H9 (cell line): Measurements from ENCODE around the gene APOBEC3H. TPM values are rescaled to one million over a fixed set of nuclear protein-coding genes. Genes with fewer than 3 reads are reported as not detected.

Source experiments
- DNase-seq: peaks from one replicate; pipeline ENCODE4 v3.0.0-alpha.2; 2017
- H2AFZ ChIP-seq: one replicate; pipeline ENCODE4 v1.6.1; 2013; ENCODE audit warnings: mild to moderate bottlenecking, low read length, control low read depth, moderate library complexity
- H2AK5ac ChIP-seq: 2 replicates; pipeline ENCODE4 v1.6.1; 2013; ENCODE audit warnings: low read length, control low read depth, mixed read lengths; ENCODE audit not compliant: insufficient read length
- H2BK120ac ChIP-seq: one replicate; pipeline ENCODE4 v1.6.1; 2013; ENCODE audit warnings: low read depth, mild to moderate bottlenecking, low read length, control low read depth, inconsistent platforms; ENCODE audit not compliant: poor library complexity, severe bottlenecking
- H2BK12ac ChIP-seq: 2 replicates; pipeline ENCODE4 v1.6.1; 2013; ENCODE audit warnings: low read length, control low read depth, mixed read lengths, low read depth; ENCODE audit not compliant: insufficient read length
- H2BK15ac ChIP-seq: 2 replicates; pipeline ENCODE4 v1.6.1; 2013; ENCODE audit warnings: low read depth, low read length, control low read depth
- H2BK20ac ChIP-seq: one replicate; pipeline ENCODE4 v1.6.1; 2013; ENCODE audit warnings: low read depth, mild to moderate bottlenecking, low read length, control low read depth, inconsistent platforms; ENCODE audit not compliant: poor library complexity, severe bottlenecking
- H2BK5ac ChIP-seq: 2 replicates; pipeline ENCODE4 v1.6.1; 2013; ENCODE audit warnings: low read length, control low read depth, mixed read lengths; ENCODE audit not compliant: insufficient read length
- H3K14ac ChIP-seq: 2 replicates; pipeline ENCODE4 v1.6.1; 2013; ENCODE audit warnings: low read length, control low read depth; ENCODE audit not compliant: insufficient read depth
- H3K18ac ChIP-seq: 2 replicates; pipeline ENCODE4 v1.6.1; 2013; ENCODE audit warnings: low read depth, mild to moderate bottlenecking, mixed read lengths, low read length, control low read depth; ENCODE audit not compliant: insufficient read length
- H3K23ac ChIP-seq: 2 replicates; pipeline ENCODE4 v1.6.1; 2013; ENCODE audit warnings: low read length, control low read depth, mixed read lengths, low read depth; ENCODE audit not compliant: insufficient read length
- H3K23me2 ChIP-seq: 2 replicates; pipeline ENCODE4 v1.6.1; 2013; ENCODE audit warnings: low read depth, mild to moderate bottlenecking, mixed read lengths, low read length, control low read depth; ENCODE audit not compliant: insufficient read length, poor library complexity, severe bottlenecking
- H3K27ac ChIP-seq: 2 replicates; pipeline ENCODE4 v1.5.1; 2013; ENCODE audit warnings: low read length, control low read depth, mixed read lengths, low read depth; ENCODE audit not compliant: insufficient read length
- H3K27me3 ChIP-seq: 2 replicates; pipeline ENCODE4 v1.6.1; 2013; ENCODE audit warnings: low read length, control low read depth, inconsistent platforms; ENCODE audit not compliant: insufficient read depth
- H3K4ac ChIP-seq: 2 replicates; pipeline ENCODE4 v1.6.1; 2013; ENCODE audit warnings: low read depth, mild to moderate bottlenecking, control low read depth, inconsistent platforms, low read length, moderate library complexity
- H3K4me1 ChIP-seq: 2 replicates; pipeline ENCODE4 v1.6.1; 2013; ENCODE audit warnings: low read length, control low read depth, inconsistent platforms; ENCODE audit not compliant: insufficient read depth
- H3K4me2 ChIP-seq: 2 replicates; pipeline ENCODE4 v1.6.1; 2013; ENCODE audit warnings: low read length, control low read depth, mixed read lengths; ENCODE audit not compliant: insufficient read length, insufficient read depth
- H3K56ac ChIP-seq: 2 replicates; pipeline ENCODE4 v1.6.1; 2013; ENCODE audit warnings: low read depth, mild to moderate bottlenecking, mixed read lengths, low read length, control low read depth; ENCODE audit not compliant: insufficient read length
- H3K79me1 ChIP-seq: 2 replicates; pipeline ENCODE4 v1.6.1; 2013; ENCODE audit warnings: low read depth, mild to moderate bottlenecking, moderate library complexity, low read length, control low read depth, inconsistent platforms; ENCODE audit not compliant: insufficient read depth, poor library complexity, severe bottlenecking
- H3K79me2 ChIP-seq: 2 replicates; pipeline ENCODE4 v1.6.1; 2013; ENCODE audit warnings: low read length, control low read depth, inconsistent platforms; ENCODE audit not compliant: insufficient read depth
- H3K9ac ChIP-seq: 2 replicates; pipeline ENCODE4 v1.6.1; 2013; ENCODE audit warnings: low read length, control low read depth, mixed read lengths; ENCODE audit not compliant: insufficient read length; ENCODE audit errors: extremely low read depth
- H3K9me3 ChIP-seq: one replicate; pipeline ENCODE4 v1.6.1; 2013; ENCODE audit warnings: low read depth, low read length, inconsistent platforms; ENCODE audit not compliant: control insufficient read depth
- H3T11ph ChIP-seq: one replicate; pipeline ENCODE4 v1.6.1; 2013; ENCODE audit warnings: mild to moderate bottlenecking, low read length, control low read depth, inconsistent platforms
- H4K20me1 ChIP-seq: one replicate; pipeline ENCODE4 v1.6.1; 2013; ENCODE audit not compliant: control insufficient read depth, insufficient read length, insufficient read depth
- H4K5ac ChIP-seq: 2 replicates; pipeline ENCODE4 v1.6.1; 2013; ENCODE audit warnings: low read depth, mild to moderate bottlenecking, mixed read lengths, low read length, control low read depth; ENCODE audit not compliant: insufficient read length
- H4K8ac ChIP-seq: replicated peaks from 2 replicates; pipeline ENCODE4 v1.6.1; 2013; ENCODE audit warnings: low read length, control low read depth, mixed read lengths, low read depth; ENCODE audit not compliant: insufficient read length
- H4K91ac ChIP-seq: 2 replicates; pipeline ENCODE4 v1.6.1; 2013; ENCODE audit warnings: low read depth, mild to moderate bottlenecking, moderate library complexity, mixed read lengths, low read length, control low read depth; ENCODE audit not compliant: insufficient read length
- H3K27ac Mint-ChIP-seq, 3 experiments: 2 replicates in 2 of 3; 3 replicates in 1 of 3; pipeline ENCODE4 v1.8.0; 2020 to 2021; ENCODE audit warnings: mixed read lengths in 3 of 3, mild to moderate bottlenecking in 1 of 3, moderate library complexity in 1 of 3
- H3K27me3 Mint-ChIP-seq: 2 replicates; pipeline ENCODE4 v1.8.0; 2021; ENCODE audit warnings: low read depth, mild to moderate bottlenecking, moderate library complexity, mixed read lengths
- H3K36me3 Mint-ChIP-seq, 3 experiments: 2 replicates in 2 of 3; 3 replicates in 1 of 3; pipeline ENCODE4 v1.8.0; 2020 to 2021; ENCODE audit warnings: low read depth in 3 of 3, mixed read lengths in 3 of 3; ENCODE audit not compliant: insufficient read depth in 1 of 3
- H3K4me1 Mint-ChIP-seq, 2 experiments: 2 replicates each; pipeline ENCODE4 v1.8.0; 2020; ENCODE audit warnings: mixed read lengths in 2 of 2
- H3K4me3 Mint-ChIP-seq, 2 experiments: 2 replicates in 1 of 2; 3 replicates in 1 of 2; pipeline ENCODE4 v1.8.0; 2020 to 2021; ENCODE audit warnings: mild to moderate bottlenecking in 2 of 2, mixed read lengths in 2 of 2, moderate library complexity in 1 of 2
- H3K9me3 Mint-ChIP-seq, 2 experiments: 2 replicates in 1 of 2; 3 replicates in 1 of 2; pipeline ENCODE4 v1.8.0; 2020; ENCODE audit warnings: mild to moderate bottlenecking in 2 of 2, mixed read lengths in 2 of 2, moderate library complexity in 1 of 2
- WGBS: extraction: QIAGEN DNeasy Blood & Tissue Kit; methylation state at CpG from one replicate; pipeline ENCODE4 v1.1.7; 2013; ENCODE audit warnings: missing lambda C conversion rate, low lambda C conversion rate, mixed read lengths; ENCODE audit not compliant: insufficient read length; ENCODE audit errors: extremely low coverage; 5-methylcytosine and 5-hydroxymethylcytosine counted together
- total RNA-seq: library from RNA; stranded (reverse); gene quantifications from 2 replicates; pipeline ENCODE4 v1.2.1, GENCODE V29; 2021
- TF ChIP-seq, protein P1 (sequence below): fragments of 200-600 bp; sonication (generic); conservative IDR thresholded peaks from 3 replicates; pipeline ENCODE4 v1.8.0; 2021; ENCODE audit warnings: antibody characterized with exemption, mild to moderate bottlenecking

Gene APOBEC3H
- total RNA-seq, 1 experiment from 2014 or later: 0.48 TPM

- no peaks in the 10 kb centered on the region for H4K20me1 ChIP-seq
- peaks cover 23% of the 10 kb centered on the region for H3K27me3 Mint-ChIP-seq
- no peaks in the 10 kb centered on the region for H3K79me2 ChIP-seq
- no peak overlapping the region for H4K5ac ChIP-seq
- H3K9me3 Mint-ChIP-seq: 0 out of 5 replicates have a peak, but pooled peaks cover 0 to 3% of the 10 kb centered on the region in 2 experiments
- no peaks in the 10 kb centered on the region for H3K79me1 ChIP-seq
- no peak overlapping the region; a peak in 1 of 7 replicates for H3K27ac Mint-ChIP-seq
- no peak overlapping the region for H2AFZ ChIP-seq
- H3K4ac ChIP-seq: no peak overlapping the region
- H2BK120ac ChIP-seq: no peak overlapping the region
- no peaks in the 10 kb centered on the region for H3K36me3 Mint-ChIP-seq
- no peaks in the 10 kb centered on the region for H3K4me1 ChIP-seq
- TF ChIP-seq, protein P1, sequence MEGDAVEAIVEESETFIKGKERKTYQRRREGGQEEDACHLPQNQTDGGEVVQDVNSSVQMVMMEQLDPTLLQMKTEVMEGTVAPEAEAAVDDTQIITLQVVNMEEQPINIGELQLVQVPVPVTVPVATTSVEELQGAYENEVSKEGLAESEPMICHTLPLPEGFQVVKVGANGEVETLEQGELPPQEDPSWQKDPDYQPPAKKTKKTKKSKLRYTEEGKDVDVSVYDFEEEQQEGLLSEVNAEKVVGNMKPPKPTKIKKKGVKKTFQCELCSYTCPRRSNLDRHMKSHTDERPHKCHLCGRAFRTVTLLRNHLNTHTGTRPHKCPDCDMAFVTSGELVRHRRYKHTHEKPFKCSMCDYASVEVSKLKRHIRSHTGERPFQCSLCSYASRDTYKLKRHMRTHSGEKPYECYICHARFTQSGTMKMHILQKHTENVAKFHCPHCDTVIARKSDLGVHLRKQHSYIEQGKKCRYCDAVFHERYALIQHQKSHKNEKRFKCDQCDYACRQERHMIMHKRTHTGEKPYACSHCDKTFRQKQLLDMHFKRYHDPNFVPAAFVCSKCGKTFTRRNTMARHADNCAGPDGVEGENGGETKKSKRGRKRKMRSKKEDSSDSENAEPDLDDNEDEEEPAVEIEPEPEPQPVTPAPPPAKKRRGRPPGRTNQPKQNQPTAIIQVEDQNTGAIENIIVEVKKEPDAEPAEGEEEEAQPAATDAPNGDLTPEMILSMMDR: peak; percentile 31; the same call in 2 of the 3 replicates
- no peak overlapping the region for H4K8ac ChIP-seq
- no peak overlapping the region for H3K18ac ChIP-seq
- no peak overlapping the region for H2BK5ac ChIP-seq
- H2BK12ac ChIP-seq: no peak overlapping the region
- peaks cover 19 to 39% of the 10 kb centered on the region in 2 experiments for H3K4me1 Mint-ChIP-seq
- no peak overlapping the region for H2BK20ac ChIP-seq
- peaks cover 5% of the 10 kb centered on the region; the same call in 1 of the 2 replicates for H3K27me3 ChIP-seq
- no peak overlapping the region for H3K4me2 ChIP-seq
- H3K14ac ChIP-seq: no peak overlapping the region; the same call in 1 of the 2 replicates
- H3K4me3 Mint-ChIP-seq: peak overlapping the region in 1 of 2 experiments; percentile 74; a peak in 2 of 5 replicates
- no peak overlapping the region for H3K56ac ChIP-seq
- H2AK5ac ChIP-seq: no peak overlapping the region
- no peak overlapping the region for H2BK15ac ChIP-seq
- no peak overlapping the region for H3K23ac ChIP-seq
- no peaks in the 10 kb centered on the region for H3K9me3 ChIP-seq
- peaks cover 6% of the 10 kb centered on the region for H3K23me2 ChIP-seq
- no peak overlapping the region for H3K27ac ChIP-seq
- no peak overlapping the region for H3K9ac ChIP-seq
- H3T11ph ChIP-seq: no peak overlapping the region
- DNase-seq: peak; percentile 59
- no CpG with 5 or more reads among the region's 16 CpGs for WGBS
- no peak overlapping the region for H4K91ac ChIP-seq
These were observed 53.1 kb downstream of the APOBEC3H start for GRCh38 chr22:39149915-39150847.
